MM.1S (cell line): ENCODE results near the gene FOXP4.

ENCODE experiments used
- DNase-seq: peaks from one replicate; pipeline ENCODE4 v3.0.0-alpha.2; 2015
- H2AFZ ChIP-seq: fragments of 300-600 bp; sonication (generic); 2 replicates; pipeline ENCODE4 v1.6.0; 2016; ENCODE audit warnings: antibody characterized with exemption, low read length
- H3F3A ChIP-seq: fragments of 300-600 bp; sonication (generic); 2 replicates; pipeline ENCODE4 v1.6.1; 2016; ENCODE audit warnings: mild to moderate bottlenecking, antibody characterized with exemption, low read length, moderate library complexity, mixed read lengths; ENCODE audit not compliant: insufficient read depth
- H3K27ac ChIP-seq: fragments of 300-600 bp; sonication (generic); 2 replicates; pipeline ENCODE4 v1.5.1; 2016; ENCODE audit warnings: mild to moderate bottlenecking, low read length
- H3K27me3 ChIP-seq: fragments of 300-600 bp; sonication (generic); replicated peaks from 2 replicates; pipeline ENCODE4 v1.6.0; 2016; ENCODE audit warnings: low read length; ENCODE audit not compliant: insufficient read depth
- H3K36me3 ChIP-seq: fragments of 300-600 bp; sonication (generic); replicated peaks from 2 replicates; pipeline ENCODE4 v1.6.1; 2016; ENCODE audit warnings: mild to moderate bottlenecking, low read length, mixed read lengths; ENCODE audit not compliant: insufficient read depth
- H3K4me1 ChIP-seq: fragments of 300-600 bp; sonication (generic); 2 replicates; pipeline ENCODE4 v1.6.1; 2016; ENCODE audit warnings: low read length, mixed read lengths
- H3K4me2 ChIP-seq: fragments of 300-600 bp; sonication (generic); 2 replicates; pipeline ENCODE4 v1.6.0; 2016; ENCODE audit warnings: low read depth, low read length
- H3K4me3 ChIP-seq: fragments of 300-600 bp; sonication (generic); 2 replicates; pipeline ENCODE4 v1.5.1; 2016; ENCODE audit warnings: low read length, mixed read lengths
- H3K79me2 ChIP-seq: fragments of 300-600 bp; sonication (generic); 2 replicates; pipeline ENCODE4 v1.6.1; 2016; ENCODE audit warnings: mixed run types, low read length, mixed read lengths
- H3K9ac ChIP-seq: fragments of 300-600 bp; sonication (generic); 2 replicates; pipeline ENCODE4 v1.6.1; 2016; ENCODE audit warnings: low read length, mixed read lengths
- H3K9me2 ChIP-seq: fragments of 300-600 bp; sonication (generic); replicated peaks from 2 replicates; pipeline ENCODE4 v1.6.1; 2016; ENCODE audit warnings: mild to moderate bottlenecking, low read length, mixed read lengths; ENCODE audit not compliant: insufficient read depth
- H3K9me3 ChIP-seq: fragments of 300-600 bp; sonication (generic); replicated peaks from 2 replicates; pipeline ENCODE4 v1.6.1; 2016; ENCODE audit warnings: mild to moderate bottlenecking, low read length, mixed read lengths; ENCODE audit not compliant: insufficient read depth
- H4K20me1 ChIP-seq: fragments of 300-600 bp; sonication (generic); 2 replicates; pipeline ENCODE4 v1.6.1; 2016; ENCODE audit warnings: mild to moderate bottlenecking, low read length, moderate library complexity, mixed read lengths; ENCODE audit not compliant: insufficient read depth
- EZH2 ChIP-seq: fragments of 300-600 bp; sonication (generic); optimal IDR thresholded peaks from 2 replicates; pipeline ENCODE3; 2017; ENCODE audit warnings: low read depth, mild to moderate bottlenecking, antibody characterized with exemption, low read length, mixed read lengths
- EZH2phosphoT487 ChIP-seq: fragments of 300-600 bp; sonication (generic); IDR thresholded peaks from 2 replicates; pipeline ENCODE4 v1.6.1; 2018; ENCODE audit warnings: antibody characterized with exemption, low read length
- TF ChIP-seq, protein P1 (sequence below): fragments of 300-600 bp; sonication (generic); IDR thresholded peaks from 2 replicates; pipeline ENCODE4 v1.5.1; 2016; ENCODE audit warnings: antibody characterized with exemption, low read length, mixed read lengths

Gene FOXP4

DNA sequence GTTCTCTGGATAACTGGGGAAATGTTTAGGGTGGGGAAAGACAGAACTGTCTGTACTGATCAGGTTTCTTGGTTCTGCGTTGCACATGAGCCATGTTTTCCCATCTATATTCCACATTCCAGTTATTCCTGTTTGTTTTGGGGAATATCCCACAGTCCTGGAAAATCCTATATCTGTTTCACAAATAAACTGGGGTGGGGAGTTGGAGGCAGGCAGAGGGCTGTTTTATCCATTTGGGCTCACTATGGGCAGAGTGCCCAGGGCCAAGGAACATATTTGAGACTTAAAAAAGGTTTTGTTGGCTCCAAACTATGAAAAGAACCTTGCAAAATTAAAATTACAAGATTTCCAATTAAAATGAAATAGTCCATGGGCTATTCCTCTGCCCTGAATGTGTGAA is 21.5 kb downstream of the FOXP4 start:
- Histone ChIP-seq H3K27ac (no peak overlapping the region), H3K9me3 (no peaks in the 10 kb centered on the region), H3K79me2 (no peaks in the 10 kb centered on the region), H3K36me3 (no peaks in the 10 kb centered on the region), H3K27me3 (no peaks in the 10 kb centered on the region), H3K9ac (no peak overlapping the region), H4K20me1 (no peaks in the 10 kb centered on the region), H3K4me3 (no peak overlapping the region), H3K9me2 (no peaks in the 10 kb centered on the region), H3K4me1 (no peaks in the 10 kb centered on the region), H2AFZ (no peak overlapping the region), H3K4me2 (no peak overlapping the region), H3F3A (no peaks in the 10 kb centered on the region)
- TF ChIP-seq, protein P1, sequence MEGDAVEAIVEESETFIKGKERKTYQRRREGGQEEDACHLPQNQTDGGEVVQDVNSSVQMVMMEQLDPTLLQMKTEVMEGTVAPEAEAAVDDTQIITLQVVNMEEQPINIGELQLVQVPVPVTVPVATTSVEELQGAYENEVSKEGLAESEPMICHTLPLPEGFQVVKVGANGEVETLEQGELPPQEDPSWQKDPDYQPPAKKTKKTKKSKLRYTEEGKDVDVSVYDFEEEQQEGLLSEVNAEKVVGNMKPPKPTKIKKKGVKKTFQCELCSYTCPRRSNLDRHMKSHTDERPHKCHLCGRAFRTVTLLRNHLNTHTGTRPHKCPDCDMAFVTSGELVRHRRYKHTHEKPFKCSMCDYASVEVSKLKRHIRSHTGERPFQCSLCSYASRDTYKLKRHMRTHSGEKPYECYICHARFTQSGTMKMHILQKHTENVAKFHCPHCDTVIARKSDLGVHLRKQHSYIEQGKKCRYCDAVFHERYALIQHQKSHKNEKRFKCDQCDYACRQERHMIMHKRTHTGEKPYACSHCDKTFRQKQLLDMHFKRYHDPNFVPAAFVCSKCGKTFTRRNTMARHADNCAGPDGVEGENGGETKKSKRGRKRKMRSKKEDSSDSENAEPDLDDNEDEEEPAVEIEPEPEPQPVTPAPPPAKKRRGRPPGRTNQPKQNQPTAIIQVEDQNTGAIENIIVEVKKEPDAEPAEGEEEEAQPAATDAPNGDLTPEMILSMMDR = no peak
- TF ChIP-seq EZH2phosphoT487 (no peak), EZH2 (no peak)
- no peak for DNase-seq

GRCh38 chr6:41568202-41568584 is 22.0 kb downstream of the FOXP4 start:
- no peaks in the 10 kb centered on the region for H3K4me1 ChIP-seq
- no peaks in the 10 kb centered on the region for H4K20me1 ChIP-seq
- no peaks in the 10 kb centered on the region for H3K27me3 ChIP-seq
- H3K79me2 ChIP-seq = no peaks in the 10 kb centered on the region
- no peak overlapping the region for H3K4me3 ChIP-seq
- TF ChIP-seq, protein P1 = no peak
- no peak for TF ChIP-seq EZH2phosphoT487
- no peak for TF ChIP-seq EZH2
- no peak overlapping the region for H3K9ac ChIP-seq
- DNase-seq = no peak
- H3K9me3 ChIP-seq = no peaks in the 10 kb centered on the region
- no peaks in the 10 kb centered on the region for H3K9me2 ChIP-seq
- H3F3A ChIP-seq = no peaks in the 10 kb centered on the region
- H3K36me3 ChIP-seq = no peaks in the 10 kb centered on the region
- H2AFZ ChIP-seq = no peak overlapping the region
- no peak overlapping the region for H3K4me2 ChIP-seq
- no peak overlapping the region for H3K27ac ChIP-seq

DNA sequence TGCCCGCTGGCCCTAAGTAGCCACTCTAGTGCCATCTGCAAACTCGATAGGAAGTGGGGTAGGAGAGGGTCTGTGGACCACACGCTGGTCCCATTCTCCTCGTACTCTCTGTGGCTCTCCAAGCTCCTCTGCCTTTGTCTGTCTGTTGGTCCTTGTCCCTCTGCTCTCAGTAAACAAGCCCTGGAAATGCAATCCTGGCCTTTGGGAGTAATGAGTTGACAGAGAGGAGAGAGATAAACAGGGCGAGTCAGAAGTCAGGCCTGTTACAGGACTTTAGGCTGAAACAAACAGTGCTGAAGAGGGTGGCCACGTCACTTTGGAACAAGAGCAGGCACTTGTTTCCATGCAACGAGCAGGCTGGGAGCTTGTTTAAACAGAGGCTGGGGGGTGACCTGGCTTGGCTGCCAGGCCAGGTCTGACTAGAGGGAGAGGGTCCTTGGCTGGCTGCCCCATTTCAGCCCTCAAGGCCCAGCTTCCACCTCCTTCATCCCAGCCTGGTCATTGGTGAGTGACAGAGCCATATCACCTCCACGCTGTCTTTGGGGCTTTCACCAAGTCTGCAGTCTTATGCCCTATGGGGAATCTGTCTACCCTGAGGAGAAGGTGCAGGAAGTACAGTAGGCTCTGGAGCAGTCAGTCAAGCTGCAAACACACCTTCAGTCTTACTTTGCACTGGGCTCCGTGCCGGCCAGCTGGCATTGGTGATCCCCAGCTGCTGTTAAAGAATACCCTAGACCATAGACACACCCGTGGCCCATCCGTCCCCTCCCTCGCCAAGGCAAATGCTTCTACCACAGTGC is 22.6 kb downstream of the FOXP4 start:
- DNase-seq = no peak
- TF ChIP-seq EZH2 (no peak), EZH2phosphoT487 (no peak)
- TF ChIP-seq, protein P1 = no peak
- H3F3A ChIP-seq = no peaks in the 10 kb centered on the region
- H3K9ac ChIP-seq = no peak overlapping the region
- no peak overlapping the region for H2AFZ ChIP-seq
- no peaks in the 10 kb centered on the region for H3K4me1 ChIP-seq
- no peak overlapping the region for H3K4me3 ChIP-seq
- H3K9me3 ChIP-seq = no peaks in the 10 kb centered on the region
- H3K4me2 ChIP-seq = no peak overlapping the region
- no peaks in the 10 kb centered on the region for H3K9me2 ChIP-seq
- H3K36me3 ChIP-seq = no peaks in the 10 kb centered on the region
- no peaks in the 10 kb centered on the region for H3K79me2 ChIP-seq
- no peaks in the 10 kb centered on the region for H4K20me1 ChIP-seq
- H3K27me3 ChIP-seq = no peaks in the 10 kb centered on the region
- no peak overlapping the region for H3K27ac ChIP-seq
